Endothelial cell of umbilical vein (primary cell): ENCODE data around the gene LRRC31. TPM values are rescaled to one million over a fixed set of nuclear protein-coding genes. Genes with fewer than 3 reads are reported as not detected.

ENCODE experiments used
- BruUV-seq: library from RNA; stranded (reverse); fragments of 400-500 nt; replicated peaks from 2 replicates; lab custom pipeline; 2021; lab: Mats Ljungman, UMichigan
- CTCF ChIA-PET: fragments of 300-600, 350-600 bp; sonication (Branson Sonifier 250); formaldehyde crosslinking; loops from one replicate; lab custom pipeline; 2021; ENCODE audit warnings: antibody characterized with exemption, inconsistent platforms; lab: Charles Lee
- POLR2A ChIA-PET: fragments of 300-600, 350-600 bp; sonication (Branson Sonifier 250); formaldehyde crosslinking; loops from one replicate; lab custom pipeline; 2021; ENCODE audit warnings: antibody characterized with exemption, inconsistent platforms; lab: Charles Lee
- DNase-seq: peaks from one replicate; pipeline ENCODE4 v3.0.0-alpha.2; 2011; ENCODE audit warnings: low read depth, low spot score
- FAIRE-seq: peaks from 2 replicates; lab custom pipeline; 2011; peaks lifted over from hg19 to GRCh38; lab: Jason Lieb, UNC
- H2AFZ ChIP-seq: 2 replicates; pipeline ENCODE4 v1.6.0; 2012; ENCODE audit warnings: low read depth, low read length, control low read depth, inconsistent platforms
- H3K27ac ChIP-seq: 2 replicates; pipeline ENCODE4 v1.5.1; 2011; ENCODE audit warnings: low read depth, mild to moderate bottlenecking, control low read depth, low read length, moderate library complexity; ENCODE audit not compliant: insufficient read depth
- H3K27me3 ChIP-seq, 2 experiments: 2 replicates each; pipeline versions ENCODE4 v1.6.0 to v1.6.1; 2011; ENCODE audit warnings: low read length in 2 of 2, mixed read lengths in 1 of 2; ENCODE audit not compliant: control insufficient read depth in 2 of 2, insufficient read depth in 2 of 2
- H3K36me3 ChIP-seq, 2 experiments: 2 replicates in 1 of 2; 3 replicates in 1 of 2; pipeline ENCODE4 v1.5.1; 2011; ENCODE audit warnings: low read length in 2 of 2, mild to moderate bottlenecking in 1 of 2, moderate library complexity in 1 of 2; ENCODE audit not compliant: control insufficient read depth in 2 of 2, insufficient read depth in 2 of 2; ENCODE audit errors: extremely low read depth in 1 of 2
- H3K4me1 ChIP-seq: 3 replicates; pipeline ENCODE4 v1.5.1; 2011; ENCODE audit warnings: mild to moderate bottlenecking, low read length; ENCODE audit not compliant: control insufficient read depth, insufficient read depth; ENCODE audit errors: extremely low read depth
- H3K4me2 ChIP-seq: 2 replicates; pipeline ENCODE4 v1.6.1; 2011; ENCODE audit warnings: low read length, control low read depth, mixed read lengths; ENCODE audit not compliant: insufficient read depth
- H3K4me3 ChIP-seq, 3 experiments: fragments of 200-600 bp in 1 of 3; sonication (generic), shearing (Covaris generic) in 1 of 3; replicated peaks in 1 of 3; 2 replicates each; pipeline ENCODE4 v1.5.1; 2011 to 2016; ENCODE audit warnings: control low read depth in 3 of 3, low read length in 3 of 3, mild to moderate bottlenecking in 2 of 3, inconsistent platforms in 1 of 3, low read depth in 1 of 3, moderate library complexity in 1 of 3; ENCODE audit not compliant: insufficient read depth in 1 of 3
- H3K79me2 ChIP-seq: 2 replicates; pipeline ENCODE4 v1.6.0; 2012; ENCODE audit warnings: low read length, inconsistent platforms; ENCODE audit not compliant: control insufficient read depth, insufficient read depth
- H3K9ac ChIP-seq: replicated peaks from 2 replicates; pipeline ENCODE3; 2011; ENCODE audit warnings: low read length, control low read depth; ENCODE audit not compliant: insufficient read depth; ENCODE audit errors: extremely low read depth
- H3K9me1 ChIP-seq: replicated peaks from 3 replicates; pipeline ENCODE4 v1.6.0; 2011; ENCODE audit warnings: mild to moderate bottlenecking, low read length; ENCODE audit not compliant: control insufficient read depth, insufficient read depth; ENCODE audit errors: extremely low read depth
- H3K9me3 ChIP-seq: replicated peaks from 2 replicates; pipeline ENCODE4 v1.5.1; 2012; ENCODE audit warnings: low read length, inconsistent platforms; ENCODE audit not compliant: control insufficient read depth, insufficient read depth
- H4K20me1 ChIP-seq: replicated peaks from 2 replicates; pipeline ENCODE3; 2011; ENCODE audit warnings: mild to moderate bottlenecking, low read length; ENCODE audit not compliant: control insufficient read depth, insufficient read depth; ENCODE audit errors: extremely low read depth
- EZH2 ChIP-seq: IDR thresholded peaks from 2 replicates; pipeline ENCODE4 v1.6.1; 2012; ENCODE audit warnings: borderline replicate concordance, low read depth, mild to moderate bottlenecking, moderate library complexity, low read length, inconsistent platforms; ENCODE audit not compliant: severe bottlenecking
- FOS ChIP-seq: IDR thresholded peaks from 2 replicates; pipeline ENCODE4 v1.6.1; 2011; ENCODE audit warnings: mild to moderate bottlenecking, low read length, moderate library complexity, borderline replicate concordance; ENCODE audit not compliant: insufficient read depth
- GATA2 ChIP-seq: IDR thresholded peaks from 2 replicates; pipeline ENCODE4 v1.7.0; 2011; ENCODE audit warnings: low read depth, mild to moderate bottlenecking, moderate library complexity, mixed read lengths, low read length; ENCODE audit not compliant: insufficient read length, insufficient read depth
- JUN ChIP-seq: IDR thresholded peaks from 2 replicates; pipeline ENCODE4 v1.6.1; 2011; ENCODE audit warnings: borderline replicate concordance, low read depth; ENCODE audit not compliant: insufficient read length, insufficient read depth
- MYC ChIP-seq: IDR thresholded peaks from one replicate; pipeline ENCODE4 v1.6.1; 2011; ENCODE audit warnings: mild to moderate bottlenecking, low read depth, low read length
- POLR2A ChIP-seq: IDR thresholded peaks from 2 replicates; pipeline ENCODE4 v1.6.1; 2012; ENCODE audit warnings: low read depth, mild to moderate bottlenecking, control low read depth, low read length
- POLR2AphosphoS5 ChIP-seq: IDR thresholded peaks from 2 replicates; pipeline ENCODE4 v1.6.1; 2012; ENCODE audit warnings: low read depth, mild to moderate bottlenecking, control low read depth, low read length, moderate library complexity; ENCODE audit not compliant: insufficient read depth
- dilution Hi-C: fragments of 300-500 bp; cut with MboI; formaldehyde crosslinking; loops from one replicate; pipeline ENCODE4 v1.15.0; 2019; ENCODE audit warnings: low sequenced_read_pairs; ENCODE audit not compliant: extremely low pct_ligation_motif_present
- intact Hi-C: fragments of 100-400 bp; cut with micrococcal nuclease; formaldehyde crosslinking; loops from one replicate; pipeline ENCODE4 v1.10.0; 2022
- polyA plus RNA-seq, 4 experiments: library from polyadenylated mRNA; depleted of rRNA in 3 of 4; stranded (reverse) in 3 of 4; unstranded in 1 of 4; fragments of >200 nt; gene quantifications; 2 replicates each; pipeline versions ENCODE4 v1.2.1 to v1.2.3, GENCODE V29; 2011 to 2012; ENCODE audit warnings: missing spikeins in 1 of 4
- total RNA-seq: library from RNA; stranded (reverse); gene quantifications from 2 replicates; pipeline ENCODE4 v1.2.3, GENCODE V29; 2021
- TF ChIP-seq, protein P1 (sequence below), 2 donors: IDR thresholded peaks; 1 replicate in 1 of 2; 2 replicates in 1 of 2; pipeline ENCODE4 v1.5.1; 2011; ENCODE audit warnings: low read length in 2 of 2, mild to moderate bottlenecking in 2 of 2, moderate library complexity in 2 of 2, control low read depth in 1 of 2, inconsistent platforms in 1 of 2, low read depth in 1 of 2; ENCODE audit not compliant: insufficient read depth in 1 of 2; ENCODE audit errors: extremely low read depth in 1 of 2
- TF ChIP-seq, protein P2 (sequence below): IDR thresholded peaks from 2 replicates; pipeline ENCODE4 v1.6.1; 2011; ENCODE audit not compliant: insufficient read depth, insufficient read length

LRRC31 gene
- total and polyA plus RNA-seq, 2 donors (not counting 3 experiments of a cell fraction or from before 2014, with no cell fraction given): not detected

DNA sequence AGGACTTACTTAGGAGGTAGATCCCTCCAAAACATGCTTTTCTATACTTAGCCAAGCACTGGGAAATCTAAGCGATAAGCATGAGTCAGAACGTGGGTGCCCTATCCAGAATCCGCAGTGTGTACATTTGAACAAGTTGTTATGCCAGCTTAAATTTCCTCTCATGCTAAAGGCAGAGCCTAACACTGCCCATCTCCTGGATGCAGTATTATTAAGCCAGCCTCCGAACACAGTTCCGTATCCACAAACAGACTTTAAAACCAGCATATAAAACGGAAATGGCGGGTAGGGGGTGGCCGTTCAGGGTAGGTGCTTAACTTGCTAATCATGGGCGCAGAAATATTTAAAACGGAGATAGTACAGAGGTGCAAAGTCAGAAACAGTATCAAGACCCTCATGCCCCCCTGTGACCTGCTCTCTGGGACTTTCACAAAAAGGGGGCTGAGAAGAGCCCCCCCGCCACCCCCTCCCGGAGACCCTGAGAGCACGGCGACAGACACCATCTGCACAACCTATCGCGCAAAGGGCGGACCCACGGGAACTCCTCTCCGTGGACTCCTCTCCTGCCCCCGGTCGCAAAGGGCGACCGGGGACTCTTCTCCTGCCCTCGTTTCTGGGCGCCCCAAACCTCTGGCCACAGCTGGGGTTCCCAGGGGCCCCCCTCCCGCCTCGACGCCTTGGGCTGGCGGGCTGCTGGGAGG, 58.0 kb downstream of the LRRC31 start:
- H3K9ac ChIP-seq: peak overlapping the region; percentile 22
- BruUV-seq: no TSS peak
- CTCF ChIA-PET: interaction anchor here (1.3 to 1.8 kb wide), 2 partner anchors 12 to 14 kb away, joined by 3 to 5 read pairs; no protein-coding TSS in a partner anchor

More for the DNA sequence above, 58.0 kb downstream of the LRRC31 start:
- H3K9me1 ChIP-seq: no peaks in the 10 kb centered on the region
- H3K36me3 ChIP-seq: no peaks in the 10 kb centered on the region
- dilution Hi-C loops (no loop called here), intact Hi-C loops (loop anchor here (1.0 to 2.0 kb wide), 2 partner anchors 39 to 155 kb away; partner anchors contain the start of genes MYNN and SEC62)
- FAIRE-seq (no peak), DNase-seq (peak; percentile 45)
- H3K27me3 ChIP-seq: no peaks in the 10 kb centered on the region
- POLR2A ChIA-PET: no interaction called here
- no peak overlapping the region for H3K27ac ChIP-seq
- H3K4me3 ChIP-seq: peak overlapping the region; percentile 11 to 48 (median 44)
- H3K4me1 ChIP-seq: peaks cover 15% of the 10 kb centered on the region
- peaks cover 4% of the 10 kb centered on the region for H3K9me3 ChIP-seq
- peak overlapping the region; percentile 74 for H3K4me2 ChIP-seq
- TF ChIP-seq, protein P1, sequence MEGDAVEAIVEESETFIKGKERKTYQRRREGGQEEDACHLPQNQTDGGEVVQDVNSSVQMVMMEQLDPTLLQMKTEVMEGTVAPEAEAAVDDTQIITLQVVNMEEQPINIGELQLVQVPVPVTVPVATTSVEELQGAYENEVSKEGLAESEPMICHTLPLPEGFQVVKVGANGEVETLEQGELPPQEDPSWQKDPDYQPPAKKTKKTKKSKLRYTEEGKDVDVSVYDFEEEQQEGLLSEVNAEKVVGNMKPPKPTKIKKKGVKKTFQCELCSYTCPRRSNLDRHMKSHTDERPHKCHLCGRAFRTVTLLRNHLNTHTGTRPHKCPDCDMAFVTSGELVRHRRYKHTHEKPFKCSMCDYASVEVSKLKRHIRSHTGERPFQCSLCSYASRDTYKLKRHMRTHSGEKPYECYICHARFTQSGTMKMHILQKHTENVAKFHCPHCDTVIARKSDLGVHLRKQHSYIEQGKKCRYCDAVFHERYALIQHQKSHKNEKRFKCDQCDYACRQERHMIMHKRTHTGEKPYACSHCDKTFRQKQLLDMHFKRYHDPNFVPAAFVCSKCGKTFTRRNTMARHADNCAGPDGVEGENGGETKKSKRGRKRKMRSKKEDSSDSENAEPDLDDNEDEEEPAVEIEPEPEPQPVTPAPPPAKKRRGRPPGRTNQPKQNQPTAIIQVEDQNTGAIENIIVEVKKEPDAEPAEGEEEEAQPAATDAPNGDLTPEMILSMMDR (IDR thresholded peaks at IDR 0.05; ENCODE audit: extremely low read depth in 1 of 2, insufficient read depth in 1 of 2, low read depth in 1 of 2, low read length in 2 of 2): no peak
- TF ChIP-seq MYC (no peak), GATA2 (no peak), FOS (no peak), EZH2 (no peak), POLR2A (no peak), POLR2AphosphoS5 (no peak), JUN (no peak)
- TF ChIP-seq, protein P2, sequence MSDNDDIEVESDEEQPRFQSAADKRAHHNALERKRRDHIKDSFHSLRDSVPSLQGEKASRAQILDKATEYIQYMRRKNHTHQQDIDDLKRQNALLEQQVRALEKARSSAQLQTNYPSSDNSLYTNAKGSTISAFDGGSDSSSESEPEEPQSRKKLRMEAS: no peak
- H2AFZ ChIP-seq: peak overlapping the region; percentile 95
- no peaks in the 10 kb centered on the region for H4K20me1 ChIP-seq
- H3K79me2 ChIP-seq: no peaks in the 10 kb centered on the region
